H9 (cell line): ENCODE data around the gene MAP4K1. TPM values are rescaled to one million over a fixed set of nuclear protein-coding genes. Genes with fewer than 3 reads are reported as not detected.

Experiments used
- DNase-seq: peaks from one replicate; pipeline ENCODE4 v3.0.0-alpha.2; 2017
- H2AFZ ChIP-seq: one replicate; pipeline ENCODE4 v1.6.1; 2013; ENCODE audit warnings: mild to moderate bottlenecking, low read length, control low read depth, moderate library complexity
- H2AK5ac ChIP-seq: 2 replicates; pipeline ENCODE4 v1.6.1; 2013; ENCODE audit warnings: low read length, control low read depth, mixed read lengths; ENCODE audit not compliant: insufficient read length
- H2BK120ac ChIP-seq: one replicate; pipeline ENCODE4 v1.6.1; 2013; ENCODE audit warnings: low read depth, mild to moderate bottlenecking, low read length, control low read depth, inconsistent platforms; ENCODE audit not compliant: poor library complexity, severe bottlenecking
- H2BK12ac ChIP-seq: 2 replicates; pipeline ENCODE4 v1.6.1; 2013; ENCODE audit warnings: low read length, control low read depth, mixed read lengths, low read depth; ENCODE audit not compliant: insufficient read length
- H2BK15ac ChIP-seq: 2 replicates; pipeline ENCODE4 v1.6.1; 2013; ENCODE audit warnings: low read depth, low read length, control low read depth
- H2BK20ac ChIP-seq: one replicate; pipeline ENCODE4 v1.6.1; 2013; ENCODE audit warnings: low read depth, mild to moderate bottlenecking, low read length, control low read depth, inconsistent platforms; ENCODE audit not compliant: poor library complexity, severe bottlenecking
- H2BK5ac ChIP-seq: 2 replicates; pipeline ENCODE4 v1.6.1; 2013; ENCODE audit warnings: low read length, control low read depth, mixed read lengths; ENCODE audit not compliant: insufficient read length
- H3K14ac ChIP-seq: 2 replicates; pipeline ENCODE4 v1.6.1; 2013; ENCODE audit warnings: low read length, control low read depth; ENCODE audit not compliant: insufficient read depth
- H3K18ac ChIP-seq: 2 replicates; pipeline ENCODE4 v1.6.1; 2013; ENCODE audit warnings: low read depth, mild to moderate bottlenecking, mixed read lengths, low read length, control low read depth; ENCODE audit not compliant: insufficient read length
- H3K23ac ChIP-seq: 2 replicates; pipeline ENCODE4 v1.6.1; 2013; ENCODE audit warnings: low read length, control low read depth, mixed read lengths, low read depth; ENCODE audit not compliant: insufficient read length
- H3K23me2 ChIP-seq: 2 replicates; pipeline ENCODE4 v1.6.1; 2013; ENCODE audit warnings: low read depth, mild to moderate bottlenecking, mixed read lengths, low read length, control low read depth; ENCODE audit not compliant: insufficient read length, poor library complexity, severe bottlenecking
- H3K27ac ChIP-seq: 2 replicates; pipeline ENCODE4 v1.5.1; 2013; ENCODE audit warnings: low read length, control low read depth, mixed read lengths, low read depth; ENCODE audit not compliant: insufficient read length
- H3K27me3 ChIP-seq: 2 replicates; pipeline ENCODE4 v1.6.1; 2013; ENCODE audit warnings: low read length, control low read depth, inconsistent platforms; ENCODE audit not compliant: insufficient read depth
- H3K4ac ChIP-seq: 2 replicates; pipeline ENCODE4 v1.6.1; 2013; ENCODE audit warnings: low read depth, mild to moderate bottlenecking, control low read depth, inconsistent platforms, low read length, moderate library complexity
- H3K4me1 ChIP-seq: 2 replicates; pipeline ENCODE4 v1.6.1; 2013; ENCODE audit warnings: low read length, control low read depth, inconsistent platforms; ENCODE audit not compliant: insufficient read depth
- H3K4me2 ChIP-seq: 2 replicates; pipeline ENCODE4 v1.6.1; 2013; ENCODE audit warnings: low read length, control low read depth, mixed read lengths; ENCODE audit not compliant: insufficient read length, insufficient read depth
- H3K56ac ChIP-seq: 2 replicates; pipeline ENCODE4 v1.6.1; 2013; ENCODE audit warnings: low read depth, mild to moderate bottlenecking, mixed read lengths, low read length, control low read depth; ENCODE audit not compliant: insufficient read length
- H3K79me1 ChIP-seq: 2 replicates; pipeline ENCODE4 v1.6.1; 2013; ENCODE audit warnings: low read depth, mild to moderate bottlenecking, moderate library complexity, low read length, control low read depth, inconsistent platforms; ENCODE audit not compliant: insufficient read depth, poor library complexity, severe bottlenecking
- H3K79me2 ChIP-seq: 2 replicates; pipeline ENCODE4 v1.6.1; 2013; ENCODE audit warnings: low read length, control low read depth, inconsistent platforms; ENCODE audit not compliant: insufficient read depth
- H3K9ac ChIP-seq: 2 replicates; pipeline ENCODE4 v1.6.1; 2013; ENCODE audit warnings: low read length, control low read depth, mixed read lengths; ENCODE audit not compliant: insufficient read length; ENCODE audit errors: extremely low read depth
- H3K9me3 ChIP-seq: one replicate; pipeline ENCODE4 v1.6.1; 2013; ENCODE audit warnings: low read depth, low read length, inconsistent platforms; ENCODE audit not compliant: control insufficient read depth
- H3T11ph ChIP-seq: one replicate; pipeline ENCODE4 v1.6.1; 2013; ENCODE audit warnings: mild to moderate bottlenecking, low read length, control low read depth, inconsistent platforms
- H4K20me1 ChIP-seq: one replicate; pipeline ENCODE4 v1.6.1; 2013; ENCODE audit not compliant: control insufficient read depth, insufficient read length, insufficient read depth
- H4K5ac ChIP-seq: 2 replicates; pipeline ENCODE4 v1.6.1; 2013; ENCODE audit warnings: low read depth, mild to moderate bottlenecking, mixed read lengths, low read length, control low read depth; ENCODE audit not compliant: insufficient read length
- H4K8ac ChIP-seq: replicated peaks from 2 replicates; pipeline ENCODE4 v1.6.1; 2013; ENCODE audit warnings: low read length, control low read depth, mixed read lengths, low read depth; ENCODE audit not compliant: insufficient read length
- H4K91ac ChIP-seq: 2 replicates; pipeline ENCODE4 v1.6.1; 2013; ENCODE audit warnings: low read depth, mild to moderate bottlenecking, moderate library complexity, mixed read lengths, low read length, control low read depth; ENCODE audit not compliant: insufficient read length
- H3K27ac Mint-ChIP-seq, 3 experiments: 2 replicates in 2 of 3; 3 replicates in 1 of 3; pipeline ENCODE4 v1.8.0; 2020 to 2021; ENCODE audit warnings: mixed read lengths in 3 of 3, mild to moderate bottlenecking in 1 of 3, moderate library complexity in 1 of 3
- H3K27me3 Mint-ChIP-seq: 2 replicates; pipeline ENCODE4 v1.8.0; 2021; ENCODE audit warnings: low read depth, mild to moderate bottlenecking, moderate library complexity, mixed read lengths
- H3K36me3 Mint-ChIP-seq, 3 experiments: 2 replicates in 2 of 3; 3 replicates in 1 of 3; pipeline ENCODE4 v1.8.0; 2020 to 2021; ENCODE audit warnings: low read depth in 3 of 3, mixed read lengths in 3 of 3; ENCODE audit not compliant: insufficient read depth in 1 of 3
- H3K4me1 Mint-ChIP-seq, 2 experiments: 2 replicates each; pipeline ENCODE4 v1.8.0; 2020; ENCODE audit warnings: mixed read lengths in 2 of 2
- H3K4me3 Mint-ChIP-seq, 2 experiments: 2 replicates in 1 of 2; 3 replicates in 1 of 2; pipeline ENCODE4 v1.8.0; 2020 to 2021; ENCODE audit warnings: mild to moderate bottlenecking in 2 of 2, mixed read lengths in 2 of 2, moderate library complexity in 1 of 2
- H3K9me3 Mint-ChIP-seq, 2 experiments: 2 replicates in 1 of 2; 3 replicates in 1 of 2; pipeline ENCODE4 v1.8.0; 2020; ENCODE audit warnings: mild to moderate bottlenecking in 2 of 2, mixed read lengths in 2 of 2, moderate library complexity in 1 of 2
- CTCF ChIP-seq: fragments of 200-600 bp; sonication (generic); conservative IDR thresholded peaks from 3 replicates; pipeline ENCODE4 v1.8.0; 2021; ENCODE audit warnings: antibody characterized with exemption, mild to moderate bottlenecking
- WGBS: extraction: QIAGEN DNeasy Blood & Tissue Kit; methylation state at CpG from one replicate; pipeline ENCODE4 v1.1.7; 2013; ENCODE audit warnings: missing lambda C conversion rate, low lambda C conversion rate, mixed read lengths; ENCODE audit not compliant: insufficient read length; ENCODE audit errors: extremely low coverage; 5-methylcytosine and 5-hydroxymethylcytosine counted together
- total RNA-seq: library from RNA; stranded (reverse); gene quantifications from 2 replicates; pipeline ENCODE4 v1.2.1, GENCODE V29; 2021

MAP4K1 gene
- total RNA-seq, 1 experiment from 2014 or later = 31.1 TPM

- H3K27ac Mint-ChIP-seq = no peak overlapping the region
- Histone ChIP-seq H3K14ac (no peak overlapping the region), H3K56ac (no peak overlapping the region), H2BK120ac (no peak overlapping the region), H2BK15ac (no peak overlapping the region), H3K27ac (no peak overlapping the region), H3K4me2 (peak overlapping the region; percentile 52), H3K23ac (no peak overlapping the region), H3K9ac (no peak overlapping the region), H3K23me2 (peaks cover 4% of the 10 kb centered on the region), H2AFZ (no peak overlapping the region), H3K4ac (no peak overlapping the region), H3K79me1 (no peaks in the 10 kb centered on the region), H2BK20ac (no peak overlapping the region), H2BK5ac (no peak overlapping the region), H4K5ac (no peak overlapping the region), H2BK12ac (no peak overlapping the region), H3T11ph (no peak overlapping the region), H3K9me3 (no peaks in the 10 kb centered on the region), H3K27me3 (no peaks in the 10 kb centered on the region), H3K79me2 (no peaks in the 10 kb centered on the region), H4K20me1 (no peaks in the 10 kb centered on the region), H2AK5ac (no peak overlapping the region), H3K4me1 (no peaks in the 10 kb centered on the region), H4K91ac (no peak overlapping the region), H4K8ac (no peak overlapping the region), H3K18ac (no peak overlapping the region)
- no peaks in the 10 kb centered on the region for H3K36me3 Mint-ChIP-seq
- H3K4me3 Mint-ChIP-seq = peak overlapping the region in 1 of 2 experiments; percentile 93; a peak in 3 of 5 replicates
- DNase-seq = no peak
- H3K4me1 Mint-ChIP-seq = peaks cover 7 to 17% of the 10 kb centered on the region in 2 experiments
- no peaks in the 10 kb centered on the region for H3K9me3 Mint-ChIP-seq
- peaks cover 2% of the 10 kb centered on the region; the same call in 1 of the 2 replicates for H3K27me3 Mint-ChIP-seq
- TF ChIP-seq CTCF = no peak
- no CpG with 5 or more reads among the region's 11 CpGs for WGBS
These were observed 20.7 kb downstream of the MAP4K1 start for GRCh38 chr19:38597075-38597474.
